OCI-LY1 (cell line): ENCODE measurements around the gene C8B.

Experiments used
- H2AFZ ChIP-seq: fragments of 200-600 bp; sonication (generic), shearing (Covaris generic); 2 replicates; pipeline ENCODE4 v1.6.0; 2014; ENCODE audit warnings: antibody characterized with exemption, mild to moderate bottlenecking, low read length
- H3F3A ChIP-seq: fragments of 200-600 bp; sonication (generic), shearing (Covaris generic); 2 replicates; pipeline ENCODE4 v1.6.0; 2014; ENCODE audit warnings: mild to moderate bottlenecking, antibody characterized with exemption, low read length, moderate library complexity; ENCODE audit not compliant: insufficient read depth
- H3K27ac ChIP-seq: fragments of 200-600 bp; sonication (generic); 2 replicates; pipeline ENCODE4 v1.5.1; 2014; ENCODE audit warnings: low read length, mixed run types, mild to moderate bottlenecking, low read depth; ENCODE audit not compliant: poor library complexity, severe bottlenecking
- H3K27me3 ChIP-seq: fragments of 200-600 bp; sonication (generic); 2 replicates; pipeline ENCODE4 v1.6.0; 2014; ENCODE audit warnings: antibody characterized with exemption, mild to moderate bottlenecking, low read length, moderate library complexity; ENCODE audit not compliant: insufficient read depth
- H3K36me3 ChIP-seq: fragments of 200-600 bp; sonication (generic); 2 replicates; pipeline ENCODE4 v1.6.1; 2014; ENCODE audit warnings: mild to moderate bottlenecking, antibody characterized with exemption, low read length, moderate library complexity, mixed read lengths; ENCODE audit not compliant: insufficient read depth
- H3K4me1 ChIP-seq: fragments of 200-600 bp; sonication (generic); 2 replicates; pipeline ENCODE4 v1.5.1; 2014; ENCODE audit warnings: mild to moderate bottlenecking, low read length, moderate library complexity; ENCODE audit not compliant: insufficient read depth, severe bottlenecking
- H3K4me2 ChIP-seq: fragments of 200-600 bp; sonication (generic), shearing (Covaris generic); 2 replicates; pipeline ENCODE4 v1.6.1; 2014; ENCODE audit warnings: low read length
- H3K4me3 ChIP-seq: fragments of 200-600 bp; sonication (generic); 2 replicates; pipeline ENCODE4 v1.5.1; 2014; ENCODE audit warnings: low read length, low read depth, mild to moderate bottlenecking, mixed read lengths; ENCODE audit not compliant: poor library complexity, severe bottlenecking
- H3K79me2 ChIP-seq: fragments of 200-600 bp; shearing (Covaris generic); 2 replicates; pipeline ENCODE4 v1.6.1; 2016; ENCODE audit warnings: mixed run types, low read length, mixed read lengths; ENCODE audit not compliant: insufficient read depth
- H3K9ac ChIP-seq: fragments of 200-600 bp; sonication (generic), shearing (Covaris generic); 2 replicates; pipeline ENCODE4 v1.6.1; 2014; ENCODE audit warnings: mild to moderate bottlenecking, low read length, mixed read lengths
- H3K9me2 ChIP-seq: fragments of 200-600 bp; sonication (generic), shearing (Covaris generic); 2 replicates; pipeline ENCODE4 v1.6.1; 2014; ENCODE audit warnings: low read depth, mild to moderate bottlenecking, low read length, mixed read lengths
- H3K9me3 ChIP-seq: fragments of 200-600 bp; shearing (Covaris generic); 2 replicates; pipeline ENCODE4 v1.6.1; 2014; ENCODE audit warnings: low read length, mixed read lengths
- H4K20me1 ChIP-seq: fragments of 200-600 bp; sonication (generic), shearing (Covaris generic); 2 replicates; pipeline ENCODE4 v1.6.0; 2016; ENCODE audit warnings: mild to moderate bottlenecking, low read length; ENCODE audit not compliant: insufficient read depth
- EZH2 ChIP-seq: fragments of 200-600 bp; sonication (generic), shearing (Covaris generic); IDR thresholded peaks from 2 replicates; pipeline ENCODE4 v1.8.0; 2017; ENCODE audit warnings: borderline replicate concordance, mixed run types, mild to moderate bottlenecking, antibody characterized with exemption, low read length, moderate library complexity, mixed read lengths
- TF ChIP-seq, protein P1 (sequence below): fragments of 200-600 bp; sonication (generic), shearing (Covaris generic); IDR thresholded peaks from 2 replicates; pipeline ENCODE4 v1.5.1; 2017; ENCODE audit warnings: mild to moderate bottlenecking, antibody characterized with exemption, low read length, moderate library complexity, mixed read lengths

The C8B gene

DNA sequence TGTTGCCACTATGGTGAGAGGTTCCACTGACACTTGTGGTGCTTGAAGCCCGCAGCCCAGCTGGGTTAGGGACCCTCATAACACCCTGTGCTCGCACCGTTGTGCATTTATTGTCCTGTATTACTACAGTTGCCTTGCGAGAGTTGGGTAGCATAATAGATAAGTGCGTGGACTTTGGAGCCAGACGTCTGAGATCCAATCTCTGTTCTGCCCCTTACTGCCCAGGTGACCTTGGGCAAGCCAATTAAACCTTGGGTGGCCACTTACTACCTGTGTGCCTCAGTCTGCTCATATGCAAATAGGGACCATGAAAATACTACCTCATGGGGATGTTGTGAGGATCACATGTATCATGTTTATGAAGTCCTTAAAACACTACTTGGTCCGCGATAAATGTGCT, 13.3 kb downstream of the C8B start:
- Histone ChIP-seq H3K4me1 (no peaks in the 10 kb centered on the region), H3K9ac (no peak overlapping the region), H2AFZ (no peak overlapping the region), H3K4me3 (no peak overlapping the region), H3K27ac (no peak overlapping the region), H4K20me1 (no peaks in the 10 kb centered on the region), H3K4me2 (no peak overlapping the region), H3K79me2 (no peaks in the 10 kb centered on the region), H3K36me3 (no peaks in the 10 kb centered on the region), H3K9me3 (no peaks in the 10 kb centered on the region), H3F3A (no peaks in the 10 kb centered on the region), H3K9me2 (no peaks in the 10 kb centered on the region), H3K27me3 (0 out of 2 replicates have a peak, but pooled peaks cover 3% of the 10 kb centered on the region)
- no peak for TF ChIP-seq EZH2
- TF ChIP-seq, protein P1, sequence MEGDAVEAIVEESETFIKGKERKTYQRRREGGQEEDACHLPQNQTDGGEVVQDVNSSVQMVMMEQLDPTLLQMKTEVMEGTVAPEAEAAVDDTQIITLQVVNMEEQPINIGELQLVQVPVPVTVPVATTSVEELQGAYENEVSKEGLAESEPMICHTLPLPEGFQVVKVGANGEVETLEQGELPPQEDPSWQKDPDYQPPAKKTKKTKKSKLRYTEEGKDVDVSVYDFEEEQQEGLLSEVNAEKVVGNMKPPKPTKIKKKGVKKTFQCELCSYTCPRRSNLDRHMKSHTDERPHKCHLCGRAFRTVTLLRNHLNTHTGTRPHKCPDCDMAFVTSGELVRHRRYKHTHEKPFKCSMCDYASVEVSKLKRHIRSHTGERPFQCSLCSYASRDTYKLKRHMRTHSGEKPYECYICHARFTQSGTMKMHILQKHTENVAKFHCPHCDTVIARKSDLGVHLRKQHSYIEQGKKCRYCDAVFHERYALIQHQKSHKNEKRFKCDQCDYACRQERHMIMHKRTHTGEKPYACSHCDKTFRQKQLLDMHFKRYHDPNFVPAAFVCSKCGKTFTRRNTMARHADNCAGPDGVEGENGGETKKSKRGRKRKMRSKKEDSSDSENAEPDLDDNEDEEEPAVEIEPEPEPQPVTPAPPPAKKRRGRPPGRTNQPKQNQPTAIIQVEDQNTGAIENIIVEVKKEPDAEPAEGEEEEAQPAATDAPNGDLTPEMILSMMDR: no peak

DNA sequence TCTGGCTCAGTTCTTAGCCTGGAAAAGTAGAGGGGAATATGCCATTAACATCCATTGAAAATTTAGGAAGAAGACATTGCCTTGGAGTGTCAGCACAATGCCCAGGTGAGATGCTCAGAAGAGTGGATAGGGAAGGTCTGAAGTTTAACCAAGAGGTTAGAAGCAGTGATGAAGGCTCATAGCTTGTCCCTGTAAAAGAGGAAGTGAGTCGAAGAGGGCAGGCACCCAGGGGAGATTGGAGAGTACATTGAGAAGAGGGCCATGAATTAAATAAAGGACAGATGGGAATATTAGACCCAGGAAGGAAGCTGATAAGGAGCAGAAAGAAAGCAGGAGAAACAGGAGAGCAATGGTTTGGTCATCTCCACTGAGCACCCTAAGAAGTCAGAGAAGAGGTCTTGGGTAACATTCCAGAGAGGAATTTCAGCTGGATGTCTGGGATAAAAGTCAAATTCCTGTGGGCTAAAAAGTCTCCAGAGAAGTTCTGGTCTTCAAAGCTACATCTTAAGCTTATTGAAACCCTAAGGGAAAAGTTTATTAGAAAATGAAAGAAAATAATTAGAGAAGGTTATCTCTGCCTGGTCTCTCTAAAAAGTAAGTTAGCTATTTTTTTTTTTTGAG, 17.3 kb downstream of the C8B start:
- Histone ChIP-seq H3K27ac (no peak overlapping the region), H3K4me3 (no peak overlapping the region), H4K20me1 (no peaks in the 10 kb centered on the region), H3K79me2 (no peaks in the 10 kb centered on the region), H3K9me3 (no peaks in the 10 kb centered on the region), H3K9me2 (no peaks in the 10 kb centered on the region), H3K27me3 (0 out of 2 replicates have a peak, but pooled peaks cover 3% of the 10 kb centered on the region), H3K4me1 (no peaks in the 10 kb centered on the region), H3F3A (no peaks in the 10 kb centered on the region), H3K36me3 (no peaks in the 10 kb centered on the region), H3K4me2 (no peak overlapping the region), H3K9ac (no peak overlapping the region), H2AFZ (no peak overlapping the region)
- TF ChIP-seq EZH2: no peak
- TF ChIP-seq, protein P1: no peak

DNA sequence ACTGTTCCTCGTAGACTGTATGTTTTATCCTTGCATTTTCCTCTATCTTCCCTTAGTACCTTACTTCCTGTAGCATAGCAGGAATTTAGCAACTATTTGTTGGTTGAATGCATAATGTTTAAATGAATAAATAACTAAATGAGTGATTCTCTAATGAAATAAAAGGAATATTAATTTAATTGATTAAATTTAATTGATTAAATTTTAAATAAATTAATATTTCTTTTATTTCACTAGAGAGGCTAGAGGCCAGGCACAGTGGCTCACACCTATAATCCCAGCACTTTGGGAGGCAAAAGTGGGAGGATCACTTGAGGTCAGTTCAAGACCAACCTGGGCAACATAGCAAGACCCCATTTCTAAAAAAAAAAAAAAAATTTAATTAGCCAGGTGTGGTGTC, 25.8 kb downstream of the C8B start:
- H2AFZ ChIP-seq: no peak overlapping the region
- no peaks in the 10 kb centered on the region for H4K20me1 ChIP-seq
- no peak overlapping the region for H3K4me2 ChIP-seq
- H3K27me3 ChIP-seq: no peaks in the 10 kb centered on the region
- H3K4me1 ChIP-seq: no peaks in the 10 kb centered on the region
- H3K4me3 ChIP-seq: no peak overlapping the region
- no peaks in the 10 kb centered on the region for H3K36me3 ChIP-seq
- H3K9me2 ChIP-seq: no peaks in the 10 kb centered on the region
- H3K9me3 ChIP-seq: no peaks in the 10 kb centered on the region
- no peaks in the 10 kb centered on the region for H3F3A ChIP-seq
- TF ChIP-seq, protein P1: no peak
- TF ChIP-seq EZH2: no peak
- H3K27ac ChIP-seq: no peak overlapping the region
- H3K9ac ChIP-seq: no peak overlapping the region
- H3K79me2 ChIP-seq: no peaks in the 10 kb centered on the region
